Spleen (tissue), 7 donors: ENCODE results near the gene LMAN2L.

Experiments
- CTCF ChIP-seq, 11 experiments: fragments of 200-600 bp in 7 of 11; fragments of 450-650 bp in 4 of 11; sonication (generic) in 4 of 11; IDR thresholded peaks in 8 of 11; conservative IDR thresholded peaks in 3 of 11; 1 replicate in 7 of 11; 2 replicates in 4 of 11; pipeline versions ENCODE4 v1.4.0 to v1.8.0; 2016 to 2021; ENCODE audit warnings: antibody characterized with exemption in 11 of 11, inconsistent platforms in 4 of 11, mild to moderate bottlenecking in 1 of 11
- POLR2A ChIP-seq, 3 donors: fragments of 450-650 bp; IDR thresholded peaks; one replicate each; pipeline ENCODE4 v1.5.1; 2017; ENCODE audit warnings: antibody characterized with exemption in 3 of 3, mild to moderate bottlenecking in 1 of 3
- POLR2AphosphoS5 ChIP-seq, 3 donors: sonication (generic); formaldehyde crosslinking; IDR thresholded peaks; one replicate each; pipeline ENCODE4 v1.5.1; 2017; ENCODE audit warnings: antibody characterized with exemption in 3 of 3
- donor health status: DM: no; HTN: no; CAD: no; lungs with moderate emphysema.
- donor health status: DM: no; HTN: no; CAD: no.
- donor health status: DM: no; HTN: no; CAD: no.

- TF ChIP-seq CTCF (IDR thresholded peaks at IDR 0.05 in 8 of 11, conservative IDR thresholded peaks at IDR 0.05 in 3 of 11) (no peak), POLR2A (IDR thresholded peaks at IDR 0.05) (no peak), POLR2AphosphoS5 (IDR thresholded peaks at IDR 0.05) (no peak)
These were observed 47.5 kb upstream of the LMAN2L start for GRCh38 chr2:96787411-96787810.
